Bronchial epithelial cell (primary cell): ENCODE data around the gene UGT1A6. TPM values are rescaled to one million over a fixed set of nuclear protein-coding genes. Genes with fewer than 3 reads are reported as not detected.
A peak's percentile ranks its signal among the peaks of the same experiment; 100 is the strongest.

Source experiments
- DNase-seq: peaks from one replicate; pipeline ENCODE4 v3.0.0-alpha.2; 2010; ENCODE audit warnings: low read depth
- FAIRE-seq: peaks from 2 replicates; lab custom pipeline; 2011; peaks lifted over from hg19 to GRCh38; lab: Jason Lieb, UNC
- H3K27me3 ChIP-seq: 2 replicates; pipeline ENCODE4 v1.5.1; 2011; ENCODE audit warnings: low read length; ENCODE audit not compliant: control insufficient read depth, insufficient read depth
- H3K36me3 ChIP-seq: 2 replicates; pipeline ENCODE4 v1.5.1; 2011; ENCODE audit warnings: low read length; ENCODE audit not compliant: control insufficient read depth, insufficient read depth
- H3K4me3 ChIP-seq: 2 replicates; pipeline ENCODE4 v1.5.1; 2011; ENCODE audit warnings: mild to moderate bottlenecking, low read depth, low read length, control low read depth
- total RNA-seq: library from RNA; depleted of rRNA; stranded (reverse); fragments of >200 nt; gene quantifications from 2 replicates; pipeline ENCODE4 v1.2.1, GENCODE V29; 2014
- TF ChIP-seq, protein P1 (sequence below): IDR thresholded peaks from 2 replicates; pipeline ENCODE4 v1.5.1; 2011; ENCODE audit warnings: mild to moderate bottlenecking, moderate library complexity, low read length, control low read depth, inconsistent platforms; ENCODE audit not compliant: insufficient read depth, severe bottlenecking

UGT1A6 gene
- total RNA-seq, 1 donor from 2014 or later = 12.9 TPM

DNA sequence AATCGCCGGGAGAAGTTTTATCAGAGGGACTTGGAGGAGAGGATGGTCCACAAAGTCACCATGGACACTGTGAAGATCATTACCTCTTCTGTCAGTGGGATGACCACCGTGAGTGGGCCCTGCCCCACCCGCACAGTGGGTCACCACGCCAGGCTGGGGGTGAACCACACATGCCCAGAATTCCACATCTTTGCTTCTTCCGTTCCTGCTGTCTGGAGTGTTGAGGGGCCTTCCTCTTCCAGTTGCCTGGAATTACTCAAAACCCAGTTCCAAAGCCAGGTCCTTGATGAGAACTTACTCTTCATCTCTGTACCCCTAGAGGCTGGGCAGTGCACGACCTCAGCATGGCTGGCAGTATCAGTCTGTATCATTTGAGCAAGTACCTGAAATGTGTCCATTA, 107.5 kb downstream of the UGT1A6 start:
- Histone ChIP-seq H3K27me3 (no peaks in the 10 kb centered on the region), H3K36me3 (no peaks in the 10 kb centered on the region), H3K4me3 (no peak overlapping the region)
- TF ChIP-seq, protein P1, sequence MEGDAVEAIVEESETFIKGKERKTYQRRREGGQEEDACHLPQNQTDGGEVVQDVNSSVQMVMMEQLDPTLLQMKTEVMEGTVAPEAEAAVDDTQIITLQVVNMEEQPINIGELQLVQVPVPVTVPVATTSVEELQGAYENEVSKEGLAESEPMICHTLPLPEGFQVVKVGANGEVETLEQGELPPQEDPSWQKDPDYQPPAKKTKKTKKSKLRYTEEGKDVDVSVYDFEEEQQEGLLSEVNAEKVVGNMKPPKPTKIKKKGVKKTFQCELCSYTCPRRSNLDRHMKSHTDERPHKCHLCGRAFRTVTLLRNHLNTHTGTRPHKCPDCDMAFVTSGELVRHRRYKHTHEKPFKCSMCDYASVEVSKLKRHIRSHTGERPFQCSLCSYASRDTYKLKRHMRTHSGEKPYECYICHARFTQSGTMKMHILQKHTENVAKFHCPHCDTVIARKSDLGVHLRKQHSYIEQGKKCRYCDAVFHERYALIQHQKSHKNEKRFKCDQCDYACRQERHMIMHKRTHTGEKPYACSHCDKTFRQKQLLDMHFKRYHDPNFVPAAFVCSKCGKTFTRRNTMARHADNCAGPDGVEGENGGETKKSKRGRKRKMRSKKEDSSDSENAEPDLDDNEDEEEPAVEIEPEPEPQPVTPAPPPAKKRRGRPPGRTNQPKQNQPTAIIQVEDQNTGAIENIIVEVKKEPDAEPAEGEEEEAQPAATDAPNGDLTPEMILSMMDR = no peak
- no peak for FAIRE-seq
- no peak for DNase-seq

DNA sequence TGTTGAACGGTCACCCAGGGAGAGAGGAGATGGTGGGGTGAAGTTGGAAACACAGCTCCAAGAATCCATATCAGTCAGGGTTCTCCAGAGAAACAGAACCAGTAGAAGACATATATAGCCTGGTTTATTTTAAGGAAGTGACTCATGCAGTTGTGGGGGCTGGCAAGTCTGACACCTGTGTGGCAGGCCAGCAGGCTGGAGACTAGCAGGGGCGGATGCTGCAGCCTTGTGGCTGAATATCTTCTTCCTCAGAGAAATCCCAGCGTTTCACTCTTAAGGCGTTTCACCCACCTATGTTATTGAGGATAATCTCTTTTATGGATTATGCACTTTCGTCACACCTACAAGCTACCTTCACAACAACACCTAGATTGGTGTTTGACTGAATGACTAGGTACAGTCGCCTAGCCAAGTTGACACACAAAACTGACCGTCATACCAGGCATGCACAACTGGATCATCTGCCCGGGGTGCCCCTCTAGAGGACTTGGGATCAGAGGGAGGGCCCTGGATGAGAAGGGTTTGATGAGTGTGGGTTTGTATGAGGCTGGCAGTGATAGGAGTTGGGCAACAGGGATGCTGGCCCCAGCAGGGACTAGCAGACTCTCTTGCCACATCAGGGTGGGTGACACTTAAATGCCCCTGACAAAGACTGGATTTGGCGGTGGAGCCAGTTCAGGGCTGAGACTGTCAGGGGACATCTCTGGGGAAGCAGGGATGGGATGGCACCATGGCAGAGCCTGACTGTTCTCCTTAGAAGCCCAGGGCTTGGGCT, 108.9 kb downstream of the UGT1A6 start:
- DNase-seq = peak; percentile 51
- no peaks in the 10 kb centered on the region for H3K36me3 ChIP-seq
- TF ChIP-seq, protein P1 = no peak
- H3K27me3 ChIP-seq = no peaks in the 10 kb centered on the region
- H3K4me3 ChIP-seq = no peak overlapping the region
- no peak for FAIRE-seq

DNA sequence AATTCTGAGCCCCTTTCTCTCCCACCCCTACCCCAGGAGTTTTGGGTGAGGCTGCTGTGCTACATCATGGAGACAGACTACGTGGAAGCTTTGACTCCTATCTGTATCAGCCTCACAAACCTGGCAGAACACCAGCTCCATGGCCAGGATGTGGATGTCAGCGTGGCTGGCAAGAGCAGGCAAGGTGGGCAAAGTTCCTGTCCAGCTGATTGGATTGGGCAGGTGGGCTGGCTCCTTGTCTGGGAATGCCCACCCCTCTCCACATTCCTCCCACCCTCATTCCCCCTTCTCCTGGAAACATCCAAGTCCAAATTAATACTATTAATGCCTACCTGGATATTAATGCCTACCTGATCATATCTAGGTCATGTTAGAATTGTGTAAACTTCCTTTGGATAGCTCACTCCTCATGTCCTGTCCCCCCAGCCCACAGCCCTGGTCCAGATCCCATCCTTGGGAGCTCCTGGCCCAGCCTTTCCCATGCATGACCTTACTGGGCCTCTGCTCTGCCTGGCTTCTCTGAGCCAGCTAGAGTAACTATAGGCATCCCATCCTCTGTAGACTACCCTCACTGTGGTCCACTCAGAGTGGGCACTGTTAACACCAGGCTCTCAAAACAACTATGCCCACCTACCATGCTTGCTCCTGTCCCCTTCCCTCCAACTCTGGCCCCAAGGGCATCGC, 109.6 kb downstream of the UGT1A6 start:
- TF ChIP-seq, protein P1 = no peak
- FAIRE-seq (no peak), DNase-seq (no peak)
- no peaks in the 10 kb centered on the region for H3K27me3 ChIP-seq
- no peak overlapping the region for H3K4me3 ChIP-seq
- no peaks in the 10 kb centered on the region for H3K36me3 ChIP-seq

DNA sequence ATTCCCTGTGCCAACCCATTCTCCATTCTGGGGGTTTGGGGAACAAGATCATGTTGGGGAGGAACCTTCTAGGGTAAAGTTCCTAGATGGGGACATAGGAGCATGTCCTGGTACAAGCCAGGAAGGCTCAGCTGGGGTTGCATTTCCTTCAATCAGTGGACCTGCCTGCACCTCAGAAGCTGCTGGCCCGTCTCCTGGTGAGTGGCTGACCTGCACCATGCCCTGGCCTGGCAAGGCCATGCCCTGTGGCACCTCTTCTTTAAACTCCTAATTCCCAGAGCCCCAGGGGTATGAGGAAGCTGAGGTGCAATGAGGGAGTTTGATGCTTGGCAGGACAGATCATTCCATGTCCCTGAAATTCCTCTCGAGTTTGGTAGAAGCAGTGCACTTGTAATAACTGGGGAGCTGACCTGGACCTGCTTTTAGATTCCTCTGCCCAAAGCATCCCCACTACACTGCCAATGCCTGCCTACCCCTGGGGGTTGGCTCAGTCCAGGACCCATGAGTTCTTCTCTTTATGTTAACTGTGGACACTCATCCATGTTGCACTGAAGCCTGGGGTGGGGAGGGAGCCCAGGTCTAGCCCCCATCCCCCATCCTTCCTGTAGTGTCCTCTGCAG, 110.7 kb downstream of the UGT1A6 start:
- no peak for FAIRE-seq
- Histone ChIP-seq H3K27me3 (peaks cover 3% of the 10 kb centered on the region), H3K4me3 (no peak overlapping the region), H3K36me3 (no peaks in the 10 kb centered on the region)
- DNase-seq = no peak
- TF ChIP-seq, protein P1 = no peak

DNA sequence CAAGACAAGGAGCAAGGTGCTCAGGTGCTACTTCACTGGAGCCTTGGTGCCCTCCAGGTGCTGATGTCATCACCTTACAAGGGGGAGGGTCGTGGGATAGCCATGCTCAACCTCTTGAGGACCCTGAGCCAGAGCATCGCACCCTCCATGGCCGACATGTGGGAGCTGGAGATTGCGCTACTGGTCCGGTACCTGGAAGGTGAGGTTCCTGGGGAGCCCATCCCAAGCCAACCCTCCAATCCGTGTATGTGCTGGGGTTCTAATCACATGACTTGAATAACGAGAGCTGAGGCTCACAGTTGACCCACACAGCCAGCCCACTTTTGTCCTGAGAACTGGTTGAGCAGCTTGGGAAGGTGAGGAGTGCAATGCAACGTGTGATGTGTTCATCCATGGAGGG, 111.3 kb downstream of the UGT1A6 start:
- Histone ChIP-seq H3K36me3 (no peaks in the 10 kb centered on the region), H3K27me3 (peaks cover 4% of the 10 kb centered on the region), H3K4me3 (no peak overlapping the region)
- TF ChIP-seq, protein P1 = no peak
- no peak for FAIRE-seq
- DNase-seq = no peak
